Measurements from ENCODE around the gene CPNE2.

CPNE2 gene

DNA sequence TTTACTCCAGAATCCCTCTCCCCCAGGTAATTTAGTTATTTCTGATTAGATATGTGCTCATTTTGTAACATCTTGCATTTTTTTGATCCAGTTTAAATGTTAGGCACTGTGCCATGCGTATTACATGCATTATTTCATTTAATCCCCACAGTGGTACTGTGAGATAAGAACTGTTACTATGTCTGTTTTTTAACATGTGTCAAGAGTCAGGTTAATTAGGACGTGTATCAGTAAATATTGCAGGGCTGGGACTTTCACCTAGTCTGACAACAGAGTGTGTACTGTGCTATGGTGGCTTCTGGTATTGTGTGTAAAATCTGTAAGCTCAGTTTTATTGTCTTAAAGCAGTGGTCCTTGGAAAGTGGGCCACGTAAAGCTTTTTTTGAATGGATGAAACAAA, 104.4 kb downstream of the CPNE2 start:
- TF ChIP-seq, protein P1, sequence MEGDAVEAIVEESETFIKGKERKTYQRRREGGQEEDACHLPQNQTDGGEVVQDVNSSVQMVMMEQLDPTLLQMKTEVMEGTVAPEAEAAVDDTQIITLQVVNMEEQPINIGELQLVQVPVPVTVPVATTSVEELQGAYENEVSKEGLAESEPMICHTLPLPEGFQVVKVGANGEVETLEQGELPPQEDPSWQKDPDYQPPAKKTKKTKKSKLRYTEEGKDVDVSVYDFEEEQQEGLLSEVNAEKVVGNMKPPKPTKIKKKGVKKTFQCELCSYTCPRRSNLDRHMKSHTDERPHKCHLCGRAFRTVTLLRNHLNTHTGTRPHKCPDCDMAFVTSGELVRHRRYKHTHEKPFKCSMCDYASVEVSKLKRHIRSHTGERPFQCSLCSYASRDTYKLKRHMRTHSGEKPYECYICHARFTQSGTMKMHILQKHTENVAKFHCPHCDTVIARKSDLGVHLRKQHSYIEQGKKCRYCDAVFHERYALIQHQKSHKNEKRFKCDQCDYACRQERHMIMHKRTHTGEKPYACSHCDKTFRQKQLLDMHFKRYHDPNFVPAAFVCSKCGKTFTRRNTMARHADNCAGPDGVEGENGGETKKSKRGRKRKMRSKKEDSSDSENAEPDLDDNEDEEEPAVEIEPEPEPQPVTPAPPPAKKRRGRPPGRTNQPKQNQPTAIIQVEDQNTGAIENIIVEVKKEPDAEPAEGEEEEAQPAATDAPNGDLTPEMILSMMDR (conservative IDR thresholded peaks at IDR 0.05) = no peak
- TF ChIP-seq ZFX (IDR thresholded peaks at IDR 0.05) = no peak
- no peak overlapping the region for H3K27ac ChIP-seq
